Neural progenitor cell (in vitro differentiated cells): Measurements from ENCODE around the gene KCTD11.

Experiments
- EZH2 ChIP-seq: fragments of 200-600 bp; sonication (generic); IDR thresholded peaks from 2 replicates; pipeline ENCODE4 v1.6.1; 2017; ENCODE audit warnings: antibody characterized with exemption, mild to moderate bottlenecking, moderate library complexity
- TF ChIP-seq, protein P1 (sequence below): fragments of 200-600 bp; sonication (generic); IDR thresholded peaks from 2 replicates; pipeline ENCODE4 v1.5.1; 2017; ENCODE audit warnings: antibody characterized with exemption, mild to moderate bottlenecking

DNA sequence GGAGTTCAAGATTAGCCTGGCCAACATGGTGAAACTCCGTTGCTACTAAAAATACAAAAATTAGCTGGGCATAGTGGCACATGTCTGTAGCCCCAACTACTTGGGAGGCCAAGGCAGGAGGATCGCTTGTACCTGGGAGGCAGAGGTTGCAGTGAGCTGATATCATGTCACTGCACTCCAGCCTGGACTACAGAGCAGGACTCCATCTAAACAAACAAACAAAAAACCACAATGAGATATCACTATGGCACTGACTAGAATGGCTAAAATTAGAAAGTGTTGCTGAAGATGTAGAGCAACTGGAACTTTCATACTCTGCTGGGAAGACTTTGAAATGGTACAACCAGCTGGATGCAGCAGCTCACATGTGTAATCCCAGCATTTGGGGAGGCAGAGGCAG lies 22.4 kb downstream of the KCTD11 start:
- TF ChIP-seq, protein P1, sequence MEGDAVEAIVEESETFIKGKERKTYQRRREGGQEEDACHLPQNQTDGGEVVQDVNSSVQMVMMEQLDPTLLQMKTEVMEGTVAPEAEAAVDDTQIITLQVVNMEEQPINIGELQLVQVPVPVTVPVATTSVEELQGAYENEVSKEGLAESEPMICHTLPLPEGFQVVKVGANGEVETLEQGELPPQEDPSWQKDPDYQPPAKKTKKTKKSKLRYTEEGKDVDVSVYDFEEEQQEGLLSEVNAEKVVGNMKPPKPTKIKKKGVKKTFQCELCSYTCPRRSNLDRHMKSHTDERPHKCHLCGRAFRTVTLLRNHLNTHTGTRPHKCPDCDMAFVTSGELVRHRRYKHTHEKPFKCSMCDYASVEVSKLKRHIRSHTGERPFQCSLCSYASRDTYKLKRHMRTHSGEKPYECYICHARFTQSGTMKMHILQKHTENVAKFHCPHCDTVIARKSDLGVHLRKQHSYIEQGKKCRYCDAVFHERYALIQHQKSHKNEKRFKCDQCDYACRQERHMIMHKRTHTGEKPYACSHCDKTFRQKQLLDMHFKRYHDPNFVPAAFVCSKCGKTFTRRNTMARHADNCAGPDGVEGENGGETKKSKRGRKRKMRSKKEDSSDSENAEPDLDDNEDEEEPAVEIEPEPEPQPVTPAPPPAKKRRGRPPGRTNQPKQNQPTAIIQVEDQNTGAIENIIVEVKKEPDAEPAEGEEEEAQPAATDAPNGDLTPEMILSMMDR: no peak
- TF ChIP-seq EZH2: no peak
